22Rv1 (cell line): ENCODE measurements around the gene R3HDML.

Experiments
- ZFX ChIP-seq: fragments of 450-650 bp; IDR thresholded peaks from 2 replicates; pipeline ENCODE4 v1.6.1; 2017; ENCODE audit warnings: antibody characterized with exemption, borderline replicate concordance
- TF ChIP-seq, protein P1 (sequence below): fragments of 450-650 bp; IDR thresholded peaks from 2 replicates; pipeline ENCODE4 v1.5.1; 2017; ENCODE audit warnings: mild to moderate bottlenecking

DNA sequence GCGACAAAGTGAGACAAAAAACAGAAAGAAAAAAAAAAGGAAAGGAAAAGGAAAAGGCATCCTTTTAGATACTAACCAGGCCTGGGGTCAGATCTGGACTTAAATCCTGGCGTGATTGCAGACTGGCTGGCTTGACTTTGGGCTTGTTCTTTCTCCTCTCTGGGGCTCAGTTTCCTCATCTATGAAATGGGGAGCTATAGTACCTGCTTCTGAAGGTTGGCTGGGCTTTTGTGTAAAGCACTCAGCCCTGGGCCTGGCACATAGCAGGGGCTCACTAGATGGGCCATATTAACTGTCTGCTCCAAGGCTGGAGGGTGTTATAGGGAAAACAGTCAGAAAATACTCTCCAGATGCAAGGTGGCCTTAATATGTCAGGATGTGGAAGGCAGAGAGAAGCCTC, 1.2 kb upstream of the R3HDML start:
- TF ChIP-seq, protein P1, sequence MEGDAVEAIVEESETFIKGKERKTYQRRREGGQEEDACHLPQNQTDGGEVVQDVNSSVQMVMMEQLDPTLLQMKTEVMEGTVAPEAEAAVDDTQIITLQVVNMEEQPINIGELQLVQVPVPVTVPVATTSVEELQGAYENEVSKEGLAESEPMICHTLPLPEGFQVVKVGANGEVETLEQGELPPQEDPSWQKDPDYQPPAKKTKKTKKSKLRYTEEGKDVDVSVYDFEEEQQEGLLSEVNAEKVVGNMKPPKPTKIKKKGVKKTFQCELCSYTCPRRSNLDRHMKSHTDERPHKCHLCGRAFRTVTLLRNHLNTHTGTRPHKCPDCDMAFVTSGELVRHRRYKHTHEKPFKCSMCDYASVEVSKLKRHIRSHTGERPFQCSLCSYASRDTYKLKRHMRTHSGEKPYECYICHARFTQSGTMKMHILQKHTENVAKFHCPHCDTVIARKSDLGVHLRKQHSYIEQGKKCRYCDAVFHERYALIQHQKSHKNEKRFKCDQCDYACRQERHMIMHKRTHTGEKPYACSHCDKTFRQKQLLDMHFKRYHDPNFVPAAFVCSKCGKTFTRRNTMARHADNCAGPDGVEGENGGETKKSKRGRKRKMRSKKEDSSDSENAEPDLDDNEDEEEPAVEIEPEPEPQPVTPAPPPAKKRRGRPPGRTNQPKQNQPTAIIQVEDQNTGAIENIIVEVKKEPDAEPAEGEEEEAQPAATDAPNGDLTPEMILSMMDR: no peak
- no peak for TF ChIP-seq ZFX
